GM21528 (cell line): ENCODE results near the gene C19orf38.
A peak's percentile ranks its signal among the peaks of the same experiment; 100 is the strongest.
"Not testable (repeated sequence)": the region's sequence is repeated elsewhere in the genome, so short reads cannot be mapped to it uniquely, and the experiment has no call there.

Experiments
- ATAC-seq: cut with Tn5 transposase; IDR thresholded peaks from one replicate; pipeline ENCODE4 v1.9.1; 2021; ENCODE audit warnings: mild to moderate bottlenecking, moderate library complexity; ENCODE audit not compliant: unreplicated experiment, low FRiP score

The C19orf38 gene

GRCh38 chr19:10820173-10820572, 28.0 kb upstream of the C19orf38 start:
- no peak for ATAC-seq

- no peak for ATAC-seq
Observed at GRCh38 chr19:10823690-10824089, 24.5 kb upstream of the C19orf38 start.

- ATAC-seq = no peak
Observed at GRCh38 chr19:10826231-10826630, 22.0 kb upstream of the C19orf38 start.

- no peak for ATAC-seq
Observed at GRCh38 chr19:10826846-10827245, 21.4 kb upstream of the C19orf38 start.

- no peak for ATAC-seq
Observed at GRCh38 chr19:10828981-10829821, 19.0 kb upstream of the C19orf38 start.

GRCh38 chr19:10829967-10830366, 18.2 kb upstream of the C19orf38 start:
- no peak for ATAC-seq

GRCh38 chr19:10830370-10830769, 17.8 kb upstream of the C19orf38 start:
- ATAC-seq = no peak

- ATAC-seq = no peak
Observed at GRCh38 chr19:10830931-10831779, 17.1 kb upstream of the C19orf38 start.

- no peak for ATAC-seq
Observed at GRCh38 chr19:10831987-10832938, 16.0 kb upstream of the C19orf38 start.

GRCh38 chr19:10832939-10833296, 15.3 kb upstream of the C19orf38 start:
- no peak for ATAC-seq

- ATAC-seq = no peak
Observed at GRCh38 chr19:10835089-10835753, 13.0 kb upstream of the C19orf38 start.

- peak; percentile 65 for ATAC-seq
Observed at GRCh38 chr19:10835754-10836478, 12.3 kb upstream of the C19orf38 start, which contains the start of gene TMED1. TSS of gene TMED1 (minus strand) at chr19:10836212. CDS start at chr19:10836191, 21 bp downstream.

GRCh38 chr19:10836479-10837330, 11.5 kb upstream of the C19orf38 start:
- ATAC-seq = no peak

- ATAC-seq = not testable (repeated sequence)
Observed at GRCh38 chr19:10837649-10838048, 10.6 kb upstream of the C19orf38 start.

- no peak for ATAC-seq
Observed at GRCh38 chr19:10838377-10838776, 9.8 kb upstream of the C19orf38 start.

GRCh38 chr19:10839114-10840050, 8.8 kb upstream of the C19orf38 start:
- ATAC-seq = no peak

- ATAC-seq = no peak
Observed at GRCh38 chr19:10842788-10843187, 5.4 kb upstream of the C19orf38 start.
